ENCODE measurements around the gene CREB1. TPM values are rescaled to one million over a fixed set of nuclear protein-coding genes. Genes with fewer than 3 reads are reported as not detected.

CREB1 gene
- total and polyA plus RNA-seq, 9 of the 15 experiments (the other 6 are each of a cell fraction or from before 2014, with no cell fraction given): 8.9 to 51.3 (median 19.5) TPM

DNA sequence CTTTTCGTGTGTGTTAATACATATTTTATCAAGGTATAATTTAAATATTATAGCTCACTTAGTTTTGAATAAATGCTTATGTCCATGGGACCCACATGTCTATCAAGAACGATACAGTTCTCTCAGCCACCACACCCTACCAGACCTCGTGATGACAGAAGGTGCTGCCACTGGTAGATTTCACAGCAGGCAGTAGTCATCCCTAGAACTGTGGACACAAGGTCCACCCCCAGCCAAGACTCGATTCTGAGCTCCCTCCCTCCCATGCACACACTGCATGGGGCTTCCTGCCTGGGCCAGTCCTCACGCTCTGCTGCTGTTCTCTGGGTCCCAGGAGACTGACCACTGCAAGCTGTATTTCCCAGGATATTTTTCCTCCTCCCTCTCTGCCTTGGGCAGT, 26.5 kb upstream of the CREB1 start (continued):
- TF ChIP-seq FOSL1 (tag; conservative IDR thresholded peaks at IDR 0.05) (0 out of 2 replicates have a peak, but pooled peaks have one; percentile 25), PRPF4 (IDR thresholded peaks at IDR 0.05; ENCODE audit: insufficient read depth, low read depth, low read length, poor library complexity, severe bottlenecking) (no peak), ZNF282 (CRISPR knock-in tag; IDR thresholded peaks at IDR 0.05) (no peak), NFE2L1 (tag; IDR thresholded peaks at IDR 0.05; ENCODE audit: borderline replicate concordance, low read depth) (no peak), MEIS2 (IDR thresholded peaks at IDR 0.05; ENCODE audit: partially characterized antibody) (peak; percentile 45), GTF2F1 (IDR thresholded peaks at IDR 0.05; ENCODE audit: low read depth, low read length) (no peak), ZNF224 (CRISPR knock-in tag; IDR thresholded peaks at IDR 0.05) (no peak)
- TF ChIP-seq, protein P1, sequence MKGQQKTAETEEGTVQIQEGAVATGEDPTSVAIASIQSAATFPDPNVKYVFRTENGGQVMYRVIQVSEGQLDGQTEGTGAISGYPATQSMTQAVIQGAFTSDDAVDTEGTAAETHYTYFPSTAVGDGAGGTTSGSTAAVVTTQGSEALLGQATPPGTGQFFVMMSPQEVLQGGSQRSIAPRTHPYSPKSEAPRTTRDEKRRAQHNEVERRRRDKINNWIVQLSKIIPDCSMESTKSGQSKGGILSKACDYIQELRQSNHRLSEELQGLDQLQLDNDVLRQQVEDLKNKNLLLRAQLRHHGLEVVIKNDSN (CRISPR knock-in tag; IDR thresholded peaks at IDR 0.05): peak; percentile 42; the same call in 1 of the 2 replicates
- TF ChIP-seq, protein P2, sequence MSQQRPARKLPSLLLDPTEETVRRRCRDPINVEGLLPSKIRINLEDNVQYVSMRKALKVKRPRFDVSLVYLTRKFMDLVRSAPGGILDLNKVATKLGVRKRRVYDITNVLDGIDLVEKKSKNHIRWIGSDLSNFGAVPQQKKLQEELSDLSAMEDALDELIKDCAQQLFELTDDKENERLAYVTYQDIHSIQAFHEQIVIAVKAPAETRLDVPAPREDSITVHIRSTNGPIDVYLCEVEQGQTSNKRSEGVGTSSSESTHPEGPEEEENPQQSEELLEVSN (IDR thresholded peaks at IDR 0.05; ENCODE audit: borderline replicate concordance in 1 of 2, extremely low read depth in 1 of 2, insufficient read depth in 1 of 2, insufficient read length in 1 of 2, low read depth in 1 of 2, low read length in 1 of 2, poor library complexity in 1 of 2, severe bottlenecking in 1 of 2): peak; percentile 40 to 44
- TF ChIP-seq, protein P3, sequence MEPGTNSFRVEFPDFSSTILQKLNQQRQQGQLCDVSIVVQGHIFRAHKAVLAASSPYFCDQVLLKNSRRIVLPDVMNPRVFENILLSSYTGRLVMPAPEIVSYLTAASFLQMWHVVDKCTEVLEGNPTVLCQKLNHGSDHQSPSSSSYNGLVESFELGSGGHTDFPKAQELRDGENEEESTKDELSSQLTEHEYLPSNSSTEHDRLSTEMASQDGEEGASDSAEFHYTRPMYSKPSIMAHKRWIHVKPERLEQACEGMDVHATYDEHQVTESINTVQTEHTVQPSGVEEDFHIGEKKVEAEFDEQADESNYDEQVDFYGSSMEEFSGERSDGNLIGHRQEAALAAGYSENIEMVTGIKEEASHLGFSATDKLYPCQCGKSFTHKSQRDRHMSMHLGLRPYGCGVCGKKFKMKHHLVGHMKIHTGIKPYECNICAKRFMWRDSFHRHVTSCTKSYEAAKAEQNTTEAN (CRISPR knock-in tag; IDR thresholded peaks at IDR 0.05): no peak
- TF ChIP-seq, protein P4, sequence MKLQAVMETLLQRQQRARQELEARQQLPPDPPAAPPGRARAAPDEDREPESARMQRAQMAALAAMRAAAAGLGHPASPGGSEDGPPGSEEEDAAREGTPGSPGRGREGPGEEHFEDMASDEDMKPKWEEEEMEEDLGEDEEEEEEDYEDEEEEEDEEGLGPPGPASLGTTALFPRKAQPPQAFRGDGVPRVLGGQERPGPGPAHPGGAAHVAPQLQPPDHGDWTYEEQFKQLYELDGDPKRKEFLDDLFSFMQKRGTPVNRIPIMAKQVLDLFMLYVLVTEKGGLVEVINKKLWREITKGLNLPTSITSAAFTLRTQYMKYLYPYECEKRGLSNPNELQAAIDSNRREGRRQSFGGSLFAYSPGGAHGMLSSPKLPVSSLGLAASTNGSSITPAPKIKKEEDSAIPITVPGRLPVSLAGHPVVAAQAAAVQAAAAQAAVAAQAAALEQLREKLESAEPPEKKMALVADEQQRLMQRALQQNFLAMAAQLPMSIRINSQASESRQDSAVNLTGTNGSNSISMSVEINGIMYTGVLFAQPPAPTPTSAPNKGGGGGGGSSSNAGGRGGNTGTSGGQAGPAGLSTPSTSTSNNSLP (IDR thresholded peaks at IDR 0.05; ENCODE audit: borderline replicate concordance, low read depth, low read length): no peak

All from K562 (cell line).